ENCODE measurements around the gene GSTA3.

The GSTA3 gene

DNA sequence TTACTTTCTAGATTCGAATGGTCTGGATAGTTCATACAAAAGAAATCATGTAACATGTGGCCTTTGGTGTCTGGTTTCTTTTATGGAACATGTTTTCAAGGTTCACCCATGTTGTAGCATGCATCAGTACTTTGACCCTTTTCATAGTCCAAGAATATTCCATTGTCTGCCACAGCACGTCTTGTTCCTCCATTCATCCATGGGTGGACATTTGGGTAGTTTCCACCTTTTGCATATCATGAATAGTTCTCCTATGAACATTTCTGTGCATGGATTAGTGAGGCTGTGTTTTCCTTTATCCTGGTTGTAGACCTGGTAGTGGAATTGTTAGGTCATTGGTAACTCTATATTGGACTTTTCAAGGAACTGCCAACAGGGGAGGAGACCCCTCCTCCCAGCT is 31.7 kb downstream of the GSTA3 start:
- no peak for TF ChIP-seq GATA3 (IDR thresholded peaks at IDR 0.05; ENCODE audit: low read depth, low read length)

DNA sequence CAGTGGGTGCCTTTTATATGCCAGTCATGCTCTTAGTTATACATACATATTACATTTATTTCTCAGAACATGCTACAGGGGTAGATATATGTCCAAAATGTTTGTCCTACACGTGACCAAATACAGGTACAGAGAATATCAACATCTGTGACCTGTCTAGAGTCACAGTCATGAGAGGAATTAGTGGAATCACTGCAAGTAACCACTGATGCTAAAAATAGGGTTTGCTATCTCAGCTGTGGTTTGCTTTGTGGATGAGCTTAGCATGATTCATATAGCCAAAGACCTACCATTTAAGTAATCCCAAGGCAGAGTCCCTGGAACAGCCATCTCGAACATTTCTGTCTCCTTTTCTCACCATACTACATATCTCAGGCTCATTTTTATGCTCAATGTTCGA is 32.3 kb downstream of the GSTA3 start:
- TF ChIP-seq GATA2 (IDR thresholded peaks at IDR 0.05; ENCODE audit: low read depth, low read length), result no peak
- no peak for TF ChIP-seq GATA3 (IDR thresholded peaks at IDR 0.05; ENCODE audit: low read depth, low read length)

DNA sequence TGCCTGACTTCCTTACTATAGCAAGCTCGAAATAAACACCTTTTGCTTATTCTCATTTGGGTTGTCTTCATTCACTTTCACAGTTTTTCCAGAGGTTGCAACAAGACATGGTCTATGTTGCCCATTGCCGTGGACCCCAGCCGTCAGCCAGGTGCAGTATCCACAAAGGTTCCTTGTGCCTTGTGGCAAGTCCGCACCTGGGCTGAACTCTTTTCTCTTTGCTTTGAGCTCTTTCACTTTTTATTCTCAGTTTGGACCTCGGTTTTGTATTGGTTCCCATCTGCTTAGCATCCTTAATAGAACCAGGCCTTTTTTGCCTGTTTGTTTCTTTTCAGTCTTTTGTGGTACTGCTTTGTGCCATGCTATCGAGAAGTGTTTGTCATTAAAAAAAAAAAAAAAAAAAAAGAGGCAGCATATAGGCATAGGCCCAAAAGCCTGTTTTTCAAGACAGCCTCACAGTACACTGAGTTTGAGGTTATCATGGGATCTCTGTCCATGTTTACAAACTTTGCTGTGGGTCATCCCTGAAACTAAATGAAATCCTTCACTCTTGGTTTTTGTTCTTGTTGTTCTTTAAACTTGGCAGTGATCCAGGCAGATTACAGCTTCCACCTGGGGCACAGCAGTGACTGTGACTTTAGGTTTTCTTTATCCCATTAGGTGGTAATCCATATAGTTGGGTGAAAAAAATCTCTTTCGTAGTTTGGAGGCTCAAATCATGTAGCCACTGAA is 33.3 kb downstream of the GSTA3 start:
- TF ChIP-seq GATA3 (IDR thresholded peaks at IDR 0.05; ENCODE audit: low read depth, low read length) (no peak), GATA2 (IDR thresholded peaks at IDR 0.05; ENCODE audit: low read depth, low read length) (no peak)

DNA sequence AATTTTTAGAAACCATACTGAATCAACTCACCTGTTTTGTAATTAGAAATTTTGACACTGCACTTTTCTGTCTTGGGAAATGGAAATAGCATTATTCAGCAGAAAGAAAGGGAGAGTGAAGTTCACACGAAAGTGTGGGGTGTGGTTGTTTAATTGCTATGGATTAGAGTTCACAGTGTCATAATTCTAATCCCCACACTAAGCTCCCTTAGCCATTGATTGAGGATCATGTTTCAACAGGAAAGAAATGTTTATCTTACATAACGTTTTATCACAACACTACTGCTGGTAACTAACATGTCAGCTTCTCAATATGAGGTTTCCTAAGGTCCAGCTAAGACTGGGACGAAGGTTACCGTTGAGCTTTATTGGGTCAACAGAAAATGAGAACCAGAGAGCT is 37.5 kb downstream of the GSTA3 start:
- TF ChIP-seq GATA2 (IDR thresholded peaks at IDR 0.05; ENCODE audit: low read depth, low read length), result no peak
- TF ChIP-seq GATA3 (IDR thresholded peaks at IDR 0.05; ENCODE audit: low read depth, low read length), result no peak

DNA sequence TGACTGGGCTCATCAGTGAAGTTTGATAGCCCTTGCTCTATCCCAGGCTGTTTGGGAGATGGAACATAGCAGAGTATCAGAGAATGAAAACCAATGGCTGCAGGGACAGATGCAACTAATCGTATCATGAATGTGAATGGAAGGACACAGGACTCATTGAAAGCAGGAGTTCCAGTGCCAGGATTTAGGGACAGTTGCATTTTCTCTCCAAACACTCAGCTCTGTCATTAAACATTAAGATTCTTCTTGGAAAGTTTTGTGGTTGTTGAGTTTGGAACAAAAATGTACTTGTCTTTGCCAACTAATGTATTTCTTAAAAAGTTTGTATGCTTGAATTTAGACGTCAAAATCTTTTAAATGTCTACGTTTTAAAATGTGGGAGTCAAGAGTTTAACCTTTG is 37.9 kb downstream of the GSTA3 start:
- TF ChIP-seq GATA2 (IDR thresholded peaks at IDR 0.05; ENCODE audit: low read depth, low read length), result no peak
- TF ChIP-seq GATA3 (IDR thresholded peaks at IDR 0.05; ENCODE audit: low read depth, low read length), result no peak

DNA sequence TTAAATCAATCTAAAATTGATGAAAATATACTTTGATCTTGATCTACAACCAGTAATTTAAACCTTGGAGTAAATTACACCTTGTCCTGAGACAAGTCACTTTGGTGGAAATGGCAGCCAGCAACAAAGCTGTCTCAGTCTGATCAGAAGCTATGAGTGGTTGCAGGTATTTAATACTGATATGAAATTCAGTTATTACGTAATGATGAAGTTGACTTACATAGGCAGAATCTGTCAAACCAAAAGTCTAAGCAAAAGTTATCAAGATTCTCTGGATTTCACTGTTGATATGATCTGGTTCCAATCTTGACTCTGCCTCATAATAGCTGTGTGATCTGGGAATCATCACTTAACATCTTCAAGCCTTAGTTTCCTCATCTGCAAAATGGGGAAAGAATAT is 41.3 kb downstream of the GSTA3 start:
- TF ChIP-seq GATA2 (IDR thresholded peaks at IDR 0.05; ENCODE audit: low read depth, low read length), result no peak
- TF ChIP-seq GATA3 (IDR thresholded peaks at IDR 0.05; ENCODE audit: low read depth, low read length), result no peak

DNA sequence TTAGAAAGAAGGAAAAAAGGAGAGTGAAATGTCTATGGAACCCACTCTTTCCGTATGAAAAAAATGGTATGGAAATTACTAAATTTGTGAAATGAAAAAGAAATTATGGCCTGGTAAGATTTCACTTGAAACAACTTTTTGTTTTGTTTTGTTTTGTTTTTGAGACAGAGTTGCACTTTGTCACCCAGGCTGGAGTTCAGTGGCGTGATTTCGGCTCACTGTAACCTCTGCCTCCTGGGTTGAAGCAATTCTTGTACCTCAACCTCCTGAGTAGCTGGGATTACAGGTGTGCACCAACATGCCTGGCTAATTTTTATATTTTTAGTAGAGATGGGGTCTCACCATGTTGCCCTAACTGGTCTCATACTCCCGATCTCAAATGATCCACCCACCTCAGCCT is 51.1 kb downstream of the GSTA3 start:
- TF ChIP-seq GATA2 (IDR thresholded peaks at IDR 0.05; ENCODE audit: low read depth, low read length) (no peak), GATA3 (IDR thresholded peaks at IDR 0.05; ENCODE audit: low read depth, low read length) (no peak)

DNA sequence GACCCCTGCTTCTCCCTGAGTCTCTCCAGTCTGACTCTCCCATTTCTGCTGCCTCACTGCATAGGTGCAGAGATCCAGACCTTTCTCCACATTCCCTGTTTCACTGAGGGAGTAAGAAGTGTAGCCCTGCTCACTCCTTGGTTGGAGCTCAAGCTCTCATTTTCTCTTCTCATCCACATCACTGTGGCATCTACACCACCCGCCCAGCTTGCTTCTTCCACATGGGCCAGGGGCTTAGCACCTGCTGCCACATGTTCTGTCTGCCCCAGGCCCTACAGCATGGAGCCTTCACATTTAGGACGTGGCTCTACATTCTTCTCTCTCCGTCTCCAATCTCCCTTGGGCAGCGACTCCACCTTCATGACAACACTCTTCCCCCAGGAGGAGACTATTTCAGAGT is 60.4 kb downstream of the GSTA3 start:
- TF ChIP-seq GATA3 (IDR thresholded peaks at IDR 0.05; ENCODE audit: low read depth, low read length) (no peak), GATA2 (IDR thresholded peaks at IDR 0.05; ENCODE audit: low read depth, low read length) (no peak)

Data from SH-SY5Y (cell line).